GM10248 (cell line): ENCODE data around the gene MBD3L2.
"Not testable (repeated sequence)": the region's sequence is repeated elsewhere in the genome, so short reads cannot be mapped to it uniquely, and the experiment has no call there.

Source experiments
- CTCF ChIA-PET: fragments of 300-600 bp; sonication (Branson Sonifier 250); formaldehyde crosslinking; extraction: SDS; loops from one replicate; lab custom pipeline; 2021; ENCODE audit warnings: antibody characterized with exemption; lab: Yijun Ruan, JAX
- POLR2A ChIA-PET: fragments of 350-650 bp; sonication (Branson Sonifier 250); formaldehyde crosslinking; extraction: SDS; loops from one replicate; lab custom pipeline; 2020; ENCODE audit warnings: antibody characterized with exemption; lab: Yijun Ruan, JAX
- DNase-seq: peaks from one replicate; pipeline ENCODE4 v3.0.0; 2012; ENCODE audit errors: extremely low spot score
- TF ChIP-seq, protein P1 (sequence below): IDR thresholded peaks from 2 replicates; pipeline ENCODE4 v1.5.1; 2012; ENCODE audit warnings: mild to moderate bottlenecking, low read depth; ENCODE audit errors: extremely low read depth, missing control alignments, control extremely low read depth

MBD3L2 gene

GRCh38 chr19:7049021-7049420, at the start of gene MBD3L2:
Gene MBD3L2, plus strand, starts transcription at chr19:7049321. Its CDS starts 53 bp downstream, at chr19:7049374.
- POLR2A ChIA-PET, CTCF ChIA-PET, DNase-seq: not testable (repeated sequence)

DNA sequence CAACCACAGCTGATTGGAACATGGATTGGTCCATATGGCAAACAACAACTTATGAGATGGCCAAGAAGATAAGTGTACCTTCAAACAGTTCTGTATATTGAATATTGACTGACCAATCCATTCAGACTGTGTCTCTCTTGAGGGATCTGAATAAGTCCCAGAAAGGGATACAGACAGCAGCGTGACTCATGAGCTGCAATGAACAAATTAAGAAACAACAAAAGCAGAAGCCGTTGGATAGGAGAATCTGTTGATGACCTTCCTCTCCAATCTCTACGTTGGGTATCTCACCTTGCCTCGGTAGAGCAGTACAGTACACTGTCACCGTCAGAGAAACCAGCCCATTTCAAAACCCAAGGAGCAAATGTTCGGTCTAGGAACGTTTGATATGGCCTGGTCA, 49.2 kb upstream of the MBD3L2 start:
- TF ChIP-seq, protein P1, sequence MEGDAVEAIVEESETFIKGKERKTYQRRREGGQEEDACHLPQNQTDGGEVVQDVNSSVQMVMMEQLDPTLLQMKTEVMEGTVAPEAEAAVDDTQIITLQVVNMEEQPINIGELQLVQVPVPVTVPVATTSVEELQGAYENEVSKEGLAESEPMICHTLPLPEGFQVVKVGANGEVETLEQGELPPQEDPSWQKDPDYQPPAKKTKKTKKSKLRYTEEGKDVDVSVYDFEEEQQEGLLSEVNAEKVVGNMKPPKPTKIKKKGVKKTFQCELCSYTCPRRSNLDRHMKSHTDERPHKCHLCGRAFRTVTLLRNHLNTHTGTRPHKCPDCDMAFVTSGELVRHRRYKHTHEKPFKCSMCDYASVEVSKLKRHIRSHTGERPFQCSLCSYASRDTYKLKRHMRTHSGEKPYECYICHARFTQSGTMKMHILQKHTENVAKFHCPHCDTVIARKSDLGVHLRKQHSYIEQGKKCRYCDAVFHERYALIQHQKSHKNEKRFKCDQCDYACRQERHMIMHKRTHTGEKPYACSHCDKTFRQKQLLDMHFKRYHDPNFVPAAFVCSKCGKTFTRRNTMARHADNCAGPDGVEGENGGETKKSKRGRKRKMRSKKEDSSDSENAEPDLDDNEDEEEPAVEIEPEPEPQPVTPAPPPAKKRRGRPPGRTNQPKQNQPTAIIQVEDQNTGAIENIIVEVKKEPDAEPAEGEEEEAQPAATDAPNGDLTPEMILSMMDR: no peak
- POLR2A ChIA-PET: no interaction called here
- CTCF ChIA-PET: interaction anchor here (1.4 kb wide), 1 partner anchor 28 kb away, joined by 3 read pairs; no protein-coding TSS in a partner anchor
- DNase-seq: no peak

DNA sequence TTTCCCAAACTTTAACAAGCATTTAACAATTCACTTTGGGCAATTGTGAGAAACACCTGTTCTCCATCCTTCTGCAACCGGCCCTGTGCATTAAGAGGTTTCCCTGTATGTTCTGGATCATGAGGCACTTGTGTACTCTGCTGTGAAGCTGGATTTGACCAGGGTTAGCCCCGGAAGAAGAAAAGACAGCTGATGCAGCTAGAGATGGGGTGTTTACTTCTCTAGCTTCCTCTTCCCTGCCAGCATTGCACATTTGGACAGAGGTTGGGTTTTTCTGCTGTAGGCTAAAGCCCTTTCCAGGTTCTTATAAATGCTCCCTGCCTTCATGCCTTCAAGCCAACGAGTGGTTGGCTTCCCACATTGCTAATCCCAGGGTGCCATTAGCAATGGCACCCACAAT, 48.8 kb upstream of the MBD3L2 start:
- ChIA-PET POLR2A (no interaction called here), CTCF (interaction anchor here (1.4 kb wide), 1 partner anchor 29 kb away, joined by 3 read pairs; no protein-coding TSS in a partner anchor)
- DNase-seq: no peak
- TF ChIP-seq, protein P1: no peak

DNA sequence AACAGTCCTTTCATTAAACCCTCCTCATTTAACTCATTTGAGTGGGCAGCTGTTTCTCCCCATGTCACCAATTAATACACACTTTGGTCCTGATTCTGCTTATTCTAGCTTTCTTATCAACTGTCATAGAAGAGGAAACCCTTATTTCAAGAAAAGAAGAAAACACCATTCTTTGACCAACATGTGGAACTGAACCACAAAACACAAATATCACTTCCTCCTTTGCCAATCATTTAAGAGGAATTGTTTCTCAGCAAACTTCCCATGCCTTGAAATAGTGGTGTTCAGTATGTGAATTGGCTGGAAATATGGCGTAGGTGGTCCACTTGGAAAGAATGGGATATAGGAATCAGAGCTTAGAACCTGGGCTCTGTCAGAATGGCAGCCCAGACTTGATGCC, 48.3 kb upstream of the MBD3L2 start:
- DNase-seq: no peak
- POLR2A ChIA-PET: no interaction called here
- TF ChIP-seq, protein P1: no peak
- CTCF ChIA-PET: interaction anchor here (0.7 to 1.4 kb wide), 2 partner anchors 12 to 29 kb away, joined by 3 read pairs; no protein-coding TSS in a partner anchor

DNA sequence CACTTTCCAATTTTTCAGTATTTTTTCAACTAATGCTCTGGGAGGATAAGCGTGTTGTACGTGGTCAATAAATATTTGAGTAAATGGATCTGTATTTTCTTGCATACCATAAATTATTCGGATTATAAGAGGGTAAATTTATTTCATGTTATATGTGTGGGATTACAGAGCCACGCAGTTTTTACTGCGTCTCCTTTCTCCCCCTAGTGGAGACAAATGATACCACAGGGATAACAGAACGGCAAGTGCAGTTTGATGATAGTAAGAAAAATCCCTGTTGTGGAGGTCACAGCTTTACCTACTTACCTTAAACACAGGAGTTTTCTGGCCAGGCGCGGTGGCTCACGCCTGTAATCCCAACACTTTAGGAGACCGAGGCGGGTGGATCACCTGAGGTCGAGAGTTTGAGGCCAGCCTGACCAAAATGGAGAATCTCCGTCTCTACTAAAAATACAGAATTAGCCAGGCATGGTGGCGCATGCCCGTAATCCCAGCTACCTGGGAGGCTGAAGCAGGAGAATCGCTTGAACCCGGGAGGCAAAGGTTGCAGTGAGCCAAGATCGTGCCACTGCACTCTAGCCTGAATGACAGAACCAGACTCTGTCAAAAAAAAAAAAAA, 44.7 kb upstream of the MBD3L2 start:
- ChIA-PET POLR2A (no interaction called here), CTCF (interaction anchor here (1.0 to 2.0 kb wide), 5 partner anchors 10 to 878 kb away, joined by 3 to 4 read pairs (median 4); no protein-coding TSS in a partner anchor)
- no peak for DNase-seq
- TF ChIP-seq, protein P1: peak; percentile 46

GRCh38 chr19:7006135-7006704, 42.9 kb upstream of the MBD3L2 start:
- TF ChIP-seq, protein P1: no peak
- ChIA-PET CTCF (interaction anchor here (2.0 kb wide), 1 partner anchor 16 kb away, joined by 4 read pairs; no protein-coding TSS in a partner anchor), POLR2A (no interaction called here)
- no peak for DNase-seq

- TF ChIP-seq, protein P1: no peak
- ChIA-PET CTCF (no interaction called here), POLR2A (no interaction called here)
- no peak for DNase-seq
Observed at GRCh38 chr19:7007859-7008258, 41.3 kb upstream of the MBD3L2 start.
